NCI-H446 (cell line): ENCODE data around the gene CTNNAL1.
"Not testable (repeated sequence)": the region's sequence is repeated elsewhere in the genome, so short reads cannot be mapped to it uniquely, and the experiment has no call there.

Experiments used
- DNase-seq, 2 experiments: peaks; one replicate each; lab custom pipeline; 2025; lab: John Stamatoyannopoulos, UW

The CTNNAL1 gene

GRCh38 chr9:108994695-108995094 lies 18.6 kb downstream of the CTNNAL1 start:
- no peak for DNase-seq

- no peak for DNase-seq
These were observed 21.8 kb downstream of the CTNNAL1 start for GRCh38 chr9:108991479-108991878.

- no peak for DNase-seq
These were observed 29.4 kb downstream of the CTNNAL1 start for GRCh38 chr9:108983885-108984284.

- no peak for DNase-seq
These were observed 32.4 kb downstream of the CTNNAL1 start for GRCh38 chr9:108980893-108981292.

GRCh38 chr9:108978205-108978604 lies 35.1 kb downstream of the CTNNAL1 start:
- no peak for DNase-seq

- no peak for DNase-seq
These were observed 39.4 kb downstream of the CTNNAL1 start for GRCh38 chr9:108973895-108974294.

GRCh38 chr9:108972626-108973209 lies 40.6 kb downstream of the CTNNAL1 start:
- no peak for DNase-seq

GRCh38 chr9:108972186-108972585 lies 41.1 kb downstream of the CTNNAL1 start:
- DNase-seq, result no peak

- not testable (repeated sequence) for DNase-seq
These were observed 41.9 kb downstream of the CTNNAL1 start for GRCh38 chr9:108971392-108971791.

GRCh38 chr9:108967916-108968315 lies 45.4 kb downstream of the CTNNAL1 start:
- DNase-seq, result no peak

GRCh38 chr9:108963459-108964143 lies 49.7 kb downstream of the CTNNAL1 start:
- DNase-seq, result no peak

GRCh38 chr9:108961151-108961550 lies 52.1 kb downstream of the CTNNAL1 start:
- DNase-seq, result no peak

GRCh38 chr9:108960331-108960730 lies 53.0 kb downstream of the CTNNAL1 start:
- no peak for DNase-seq

GRCh38 chr9:108956631-108957026 lies 56.7 kb downstream of the CTNNAL1 start:
- no peak for DNase-seq

GRCh38 chr9:108956022-108956630 lies 57.2 kb downstream of the CTNNAL1 start:
- DNase-seq, result no peak

GRCh38 chr9:108953983-108954574 lies 59.2 kb downstream of the CTNNAL1 start:
- DNase-seq, result no peak

- no peak for DNase-seq
These were observed 61.7 kb downstream of the CTNNAL1 start for GRCh38 chr9:108951578-108951977.

GRCh38 chr9:108950168-108950567 lies 63.1 kb downstream of the CTNNAL1 start:
- no peak for DNase-seq

- no peak for DNase-seq
These were observed 73.3 kb downstream of the CTNNAL1 start for GRCh38 chr9:108939975-108940374.

- no peak for DNase-seq
These were observed 75.6 kb downstream of the CTNNAL1 start for GRCh38 chr9:108937561-108938305.

GRCh38 chr9:108934323-108934893 lies 78.9 kb downstream of the CTNNAL1 start, which contains the start of gene ABITRAM:
TSS of gene ABITRAM (plus strand) at chr9:108934400. CDS start at chr9:108934487, 87 bp downstream.
- DNase-seq, result peak; percentile 31 to 77
